ENCODE results near the gene CYP2J2. TPM values are rescaled to one million over a fixed set of nuclear protein-coding genes. Genes with fewer than 3 reads are reported as not detected.
A peak's percentile ranks its signal among the peaks of the same experiment; 100 is the strongest.

CYP2J2 gene
- total RNA-seq, 2 experiments from 2014 or later, result not detected

- H3K4me2 ChIP-seq (ENCODE audit: low read length), result no peak overlapping the region
- no peak for TF ChIP-seq CTCF (conservative IDR thresholded peaks at IDR 0.05; ENCODE audit: low read length)
- no peak for TF ChIP-seq EZH2phosphoT487 (IDR thresholded peaks at IDR 0.05; ENCODE audit: borderline replicate concordance, low read depth, low read length)
- H3K4me1 ChIP-seq (ENCODE audit: insufficient read depth, low read length, poor library complexity, severe bottlenecking), result no peaks in the 10 kb centered on the region
- H2AFZ ChIP-seq (ENCODE audit: low read length), result no peak overlapping the region
- H3K4me3 ChIP-seq (ENCODE audit: low read depth, low read length, poor library complexity, severe bottlenecking), result no peak overlapping the region
- no peak overlapping the region for H3K27ac ChIP-seq (ENCODE audit: low read depth, low read length, poor library complexity, severe bottlenecking)
- intact Hi-C loops (cut with micrococcal nuclease; ENCODE audit: unreplicated experiment), result loop anchor here (10.0 kb wide), 1 partner anchor 1205 kb away; no protein-coding TSS in a partner anchor
- no peaks in the 10 kb centered on the region for H3K9me2 ChIP-seq (ENCODE audit: insufficient read depth, low read length)
- ChIA-PET POLR2A (interaction anchor here (0.6 kb wide), 1 partner anchor 58 kb away, joined by 3 read pairs; no protein-coding TSS in a partner anchor), CTCF (ENCODE audit: unreplicated experiment) (no interaction called here)
- H3K79me2 ChIP-seq (ENCODE audit: insufficient read depth, low read depth, low read length), result no peaks in the 10 kb centered on the region
- BruUV-seq (replicated peaks), result no TSS peak
- H3K9me3 ChIP-seq (ENCODE audit: low read length), result no peaks in the 10 kb centered on the region
- no peaks in the 10 kb centered on the region for H4K20me1 ChIP-seq (ENCODE audit: insufficient read depth, low read length)
- DNase-seq (ENCODE audit: low spot score), result no peak
- H3K36me3 ChIP-seq (ENCODE audit: insufficient read depth, low read length), result no peaks in the 10 kb centered on the region
Measured at GRCh38 chr1:59949648-59950047, 23.1 kb upstream of the CYP2J2 start.

- TF ChIP-seq CTCF (conservative IDR thresholded peaks at IDR 0.05; ENCODE audit: low read length), result no peak
- no peak for TF ChIP-seq EZH2phosphoT487 (IDR thresholded peaks at IDR 0.05; ENCODE audit: borderline replicate concordance, low read depth, low read length)
- no peaks in the 10 kb centered on the region for H3K9me3 ChIP-seq (ENCODE audit: low read length)
- DNase-seq (ENCODE audit: low spot score), result no peak
- intact Hi-C loops (cut with micrococcal nuclease; ENCODE audit: unreplicated experiment), result loop anchor here (10.0 kb wide), 1 partner anchor 1204 kb away; no protein-coding TSS in a partner anchor
- no peaks in the 10 kb centered on the region for H3K79me2 ChIP-seq (ENCODE audit: insufficient read depth, low read depth, low read length)
- no peaks in the 10 kb centered on the region for H4K20me1 ChIP-seq (ENCODE audit: insufficient read depth, low read length)
- H3K4me2 ChIP-seq (ENCODE audit: low read length), result no peak overlapping the region
- H3K4me3 ChIP-seq (ENCODE audit: low read depth, low read length, poor library complexity, severe bottlenecking), result no peak overlapping the region
- no peak overlapping the region for H2AFZ ChIP-seq (ENCODE audit: low read length)
- H3K4me1 ChIP-seq (ENCODE audit: insufficient read depth, low read length, poor library complexity, severe bottlenecking), result no peaks in the 10 kb centered on the region
- H3K9me2 ChIP-seq (ENCODE audit: insufficient read depth, low read length), result no peaks in the 10 kb centered on the region
- ChIA-PET CTCF (ENCODE audit: unreplicated experiment) (no interaction called here), POLR2A (no interaction called here)
- BruUV-seq (replicated peaks), result no TSS peak
- no peaks in the 10 kb centered on the region for H3K36me3 ChIP-seq (ENCODE audit: insufficient read depth, low read length)
- H3K27ac ChIP-seq (ENCODE audit: low read depth, low read length, poor library complexity, severe bottlenecking), result no peak overlapping the region
Measured at GRCh38 chr1:59948990-59949389, 22.4 kb upstream of the CYP2J2 start.

DNA sequence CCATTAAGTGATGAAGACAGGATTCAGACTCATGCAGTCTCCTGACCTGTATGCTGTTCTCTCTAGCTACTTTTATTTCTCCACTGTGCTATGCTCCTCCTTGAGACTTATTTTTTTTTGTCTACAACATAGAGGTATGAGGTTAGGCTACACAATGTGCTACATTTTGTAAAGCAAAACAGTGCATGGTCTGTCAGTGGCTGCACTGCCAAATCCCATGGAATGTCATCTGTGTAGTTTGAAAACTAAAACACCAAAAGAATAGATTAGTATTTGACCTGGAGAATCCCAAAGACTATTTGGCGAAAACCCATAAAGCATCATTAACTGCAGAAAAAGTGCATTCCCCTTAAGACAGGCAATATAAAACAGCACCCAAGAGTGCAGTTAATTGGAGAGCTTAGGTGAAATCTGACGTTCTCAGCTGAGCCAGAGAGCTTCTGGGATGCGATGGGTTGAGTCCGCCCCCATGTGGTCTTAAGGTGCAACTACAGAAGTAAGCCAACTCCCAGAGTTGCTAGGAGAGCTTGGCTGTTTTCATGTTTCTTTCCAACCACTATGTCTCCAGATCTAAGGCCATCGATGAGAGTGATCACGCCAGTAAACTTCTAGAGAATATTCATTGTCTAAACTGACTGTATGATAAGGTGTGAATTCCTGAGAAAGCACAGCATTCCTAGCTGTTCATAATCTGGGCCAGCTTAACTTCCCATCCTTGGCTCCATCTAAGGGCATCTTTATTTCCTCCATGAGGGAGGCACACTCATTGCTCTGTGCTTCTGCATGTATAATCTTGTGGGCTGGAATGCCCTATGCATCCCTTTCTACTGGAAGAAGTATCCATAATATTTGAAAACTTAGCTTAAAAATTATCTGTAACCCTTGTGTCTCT, 20.7 kb upstream of the CYP2J2 start:
- no TSS peak for BruUV-seq (replicated peaks)
- Histone ChIP-seq H3K36me3 (ENCODE audit: insufficient read depth, low read length) (no peaks in the 10 kb centered on the region), H3K79me2 (ENCODE audit: insufficient read depth, low read depth, low read length) (no peaks in the 10 kb centered on the region), H3K4me3 (ENCODE audit: low read depth, low read length, poor library complexity, severe bottlenecking) (no peak overlapping the region), H3K9me3 (ENCODE audit: low read length) (no peaks in the 10 kb centered on the region), H3K27ac (ENCODE audit: low read depth, low read length, poor library complexity, severe bottlenecking) (no peak overlapping the region), H2AFZ (ENCODE audit: low read length) (no peak overlapping the region), H4K20me1 (ENCODE audit: insufficient read depth, low read length) (no peaks in the 10 kb centered on the region), H3K9me2 (ENCODE audit: insufficient read depth, low read length) (no peaks in the 10 kb centered on the region), H3K4me1 (ENCODE audit: insufficient read depth, low read length, poor library complexity, severe bottlenecking) (no peaks in the 10 kb centered on the region), H3K4me2 (ENCODE audit: low read length) (no peak overlapping the region)
- intact Hi-C loops (cut with micrococcal nuclease; ENCODE audit: unreplicated experiment), result loop anchor here (10.0 kb wide), 1 partner anchor 1202 kb away; no protein-coding TSS in a partner anchor
- TF ChIP-seq EZH2phosphoT487 (IDR thresholded peaks at IDR 0.05; ENCODE audit: borderline replicate concordance, low read depth, low read length), result no peak
- peak; percentile 86 for TF ChIP-seq CTCF (conservative IDR thresholded peaks at IDR 0.05; ENCODE audit: low read length)
- ChIA-PET CTCF (ENCODE audit: unreplicated experiment) (no interaction called here), POLR2A (interaction anchor here (0.5 to 0.7 kb wide), 3 partner anchors 1101 to 1622 kb away, joined by 3 to 4 read pairs (median 3); no protein-coding TSS in a partner anchor)
- DNase-seq (ENCODE audit: low spot score), result peak; percentile 61

Data from OCI-LY7 (cell line).